ENCODE measurements around the gene VRK2.

GRCh38 chr2:58127111-58127510 is 80.5 kb downstream of the VRK2 start:
- no peak for TF ChIP-seq CTCF (IDR thresholded peaks at IDR 0.05; ENCODE audit: borderline replicate concordance, extremely low read depth, low read length, poor library complexity, severe bottlenecking)
- TF ChIP-seq EZH2 (IDR thresholded peaks at IDR 0.05; ENCODE audit: borderline replicate concordance, low read depth, low read length, severe bottlenecking) = no peak

Measured in DND-41 (cell line).